Spleen (tissue), 11 donors: ENCODE data around the gene KLF7. TPM values are rescaled to one million over a fixed set of nuclear protein-coding genes. Genes with fewer than 3 reads are reported as not detected.

Experiments used
- DNase-seq: peaks from one replicate; pipeline ENCODE4 v3.0.0-alpha.2; 2020
- H3K27ac ChIP-seq, 8 donors: fragments of 200-600 bp; sonication (generic) in 7 of 8; 1 replicate in 4 of 8; 2 replicates in 4 of 8; pipeline versions ENCODE4 v1.5.0 to v1.8.0; 2016 to 2021; ENCODE audit warnings: inconsistent platforms in 4 of 8, mild to moderate bottlenecking in 4 of 8, moderate library complexity in 1 of 8
- H3K27me3 ChIP-seq, 7 donors: fragments of 200-600 bp; sonication (generic) in 6 of 7; replicated peaks in 1 of 7; 1 replicate in 4 of 7; 2 replicates in 3 of 7; pipeline versions ENCODE4 v1.5.0 to v1.8.0; 2016 to 2021; ENCODE audit warnings: inconsistent platforms in 3 of 7, mild to moderate bottlenecking in 1 of 7
- H3K36me3 ChIP-seq, 6 donors: fragments of 200-600 bp; sonication (generic) in 5 of 6; 1 replicate in 4 of 6; 2 replicates in 2 of 6; pipeline versions ENCODE4 v1.5.0 to v1.8.0; 2016 to 2021; ENCODE audit warnings: inconsistent platforms in 2 of 6
- H3K4me1 ChIP-seq, 6 donors: fragments of 200-600 bp; sonication (generic) in 5 of 6; 1 replicate in 3 of 6; 2 replicates in 3 of 6; pipeline versions ENCODE4 v1.5.0 to v1.8.0; 2016 to 2021; ENCODE audit warnings: inconsistent platforms in 3 of 6
- H3K4me3 ChIP-seq, 8 donors: fragments of 200-600 bp; sonication (generic) in 7 of 8; 1 replicate in 4 of 8; 2 replicates in 4 of 8; pipeline versions ENCODE4 v1.5.0 to v1.8.0; 2016 to 2021; ENCODE audit warnings: inconsistent platforms in 4 of 8, mild to moderate bottlenecking in 4 of 8, moderate library complexity in 2 of 8
- H3K9me3 ChIP-seq, 8 donors: fragments of 200-600 bp; sonication (generic) in 7 of 8; 1 replicate in 4 of 8; 2 replicates in 4 of 8; pipeline versions ENCODE4 v1.5.0 to v1.8.0; 2016 to 2021; ENCODE audit warnings: inconsistent platforms in 4 of 8
- POLR2A ChIP-seq, 3 donors: fragments of 450-650 bp; IDR thresholded peaks; one replicate each; pipeline ENCODE4 v1.5.1; 2017; ENCODE audit warnings: antibody characterized with exemption in 3 of 3, mild to moderate bottlenecking in 1 of 3
- POLR2AphosphoS5 ChIP-seq, 3 donors: sonication (generic); formaldehyde crosslinking; IDR thresholded peaks; one replicate each; pipeline ENCODE4 v1.5.1; 2017; ENCODE audit warnings: antibody characterized with exemption in 3 of 3
- WGBS, 5 donors: extraction: QIAGEN DNeasy Blood & Tissue Kit in 3 of 5; methylation state at CpG; one replicate each; pipeline versions ENCODE4 v1.1.5 to v1.1.7; 2013 to 2018; 5-methylcytosine and 5-hydroxymethylcytosine counted together
- intact Hi-C: fragments of 100-400 bp; cut with DNase I; formaldehyde crosslinking; loops from one replicate; pipeline ENCODE4 v1.15.0; 2023; ENCODE audit warnings: low total_unique reads
- polyA plus RNA-seq, 3 donors: library from polyadenylated mRNA; stranded (reverse); fragments of 200-250 nt; gene quantifications; one replicate each; pipeline ENCODE4 v1.2.1, GENCODE V29; 2013
- total RNA-seq, 7 donors: library from RNA; depleted of rRNA in 3 of 7; stranded (reverse); fragments of >200 nt in 3 of 7; fragmentation: NEBNext Ultra II Directional in 4 of 7; extraction: Animal tissue kit (Norgen Biotek cat#: 25700) in 4 of 7; gene quantifications; one replicate each; pipeline versions ENCODE4 v1.1.0 to v1.2.1, GENCODE V29; 2016 to 2021
- TF ChIP-seq, protein P1 (sequence below), 11 experiments: fragments of 200-600 bp in 7 of 11; fragments of 450-650 bp in 4 of 11; sonication (generic) in 4 of 11; IDR thresholded peaks in 8 of 11; conservative IDR thresholded peaks in 3 of 11; 1 replicate in 7 of 11; 2 replicates in 4 of 11; pipeline versions ENCODE4 v1.4.0 to v1.8.0; 2016 to 2021; ENCODE audit warnings: antibody characterized with exemption in 11 of 11, inconsistent platforms in 4 of 11, mild to moderate bottlenecking in 1 of 11
- donor health status: healthy with polysubstance abuse.
- donor health status: DM: no; HTN: no; CAD: no; lungs with moderate emphysema.
- donor health status: DM: no; HTN: no; CAD: no.
- donor health status: Bipolar disorder and iron deficiency.
- donor health status: healthy.
- donor health status: DM: no; HTN: no; CAD: no.
- donor health status: DM: yes; HTN: yes; CAD: no.

KLF7 gene
- total and polyA plus RNA-seq, 10 donors: 2.9 to 74.4 (median 27.8) TPM

DNA sequence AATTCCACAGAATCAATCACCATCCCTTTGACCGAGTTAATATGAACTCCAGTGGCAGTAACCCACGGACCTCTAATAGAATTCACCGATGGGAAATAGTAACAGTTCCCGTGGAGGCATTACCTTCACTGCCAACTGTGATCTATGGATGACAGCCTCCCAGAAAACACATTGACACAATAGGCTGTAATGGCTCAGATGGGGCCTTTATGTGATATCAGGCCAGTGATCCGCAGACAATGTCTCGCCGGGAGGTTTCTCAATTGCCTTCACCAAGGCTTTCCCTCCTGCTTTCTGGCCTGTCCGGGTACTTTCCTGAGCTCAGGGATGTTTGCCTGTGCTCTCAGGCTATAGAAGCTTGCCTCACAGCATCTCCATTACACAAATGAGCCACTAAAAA is 34.4 kb upstream of the KLF7 start:
- 89 to 93% (median 93%) methylated on average over 8 of the region's 8 CpGs for WGBS, 5 donors
- H3K9me3 ChIP-seq: no peaks in the 10 kb centered on the region
- no peak overlapping the region for H3K27ac ChIP-seq
- no peaks in the 10 kb centered on the region for H3K36me3 ChIP-seq
- intact Hi-C loops: no loop called here
- no peak overlapping the region for H3K4me3 ChIP-seq
- no peaks in the 10 kb centered on the region for H3K27me3 ChIP-seq
- TF ChIP-seq, protein P1, sequence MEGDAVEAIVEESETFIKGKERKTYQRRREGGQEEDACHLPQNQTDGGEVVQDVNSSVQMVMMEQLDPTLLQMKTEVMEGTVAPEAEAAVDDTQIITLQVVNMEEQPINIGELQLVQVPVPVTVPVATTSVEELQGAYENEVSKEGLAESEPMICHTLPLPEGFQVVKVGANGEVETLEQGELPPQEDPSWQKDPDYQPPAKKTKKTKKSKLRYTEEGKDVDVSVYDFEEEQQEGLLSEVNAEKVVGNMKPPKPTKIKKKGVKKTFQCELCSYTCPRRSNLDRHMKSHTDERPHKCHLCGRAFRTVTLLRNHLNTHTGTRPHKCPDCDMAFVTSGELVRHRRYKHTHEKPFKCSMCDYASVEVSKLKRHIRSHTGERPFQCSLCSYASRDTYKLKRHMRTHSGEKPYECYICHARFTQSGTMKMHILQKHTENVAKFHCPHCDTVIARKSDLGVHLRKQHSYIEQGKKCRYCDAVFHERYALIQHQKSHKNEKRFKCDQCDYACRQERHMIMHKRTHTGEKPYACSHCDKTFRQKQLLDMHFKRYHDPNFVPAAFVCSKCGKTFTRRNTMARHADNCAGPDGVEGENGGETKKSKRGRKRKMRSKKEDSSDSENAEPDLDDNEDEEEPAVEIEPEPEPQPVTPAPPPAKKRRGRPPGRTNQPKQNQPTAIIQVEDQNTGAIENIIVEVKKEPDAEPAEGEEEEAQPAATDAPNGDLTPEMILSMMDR (IDR thresholded peaks at IDR 0.05 in 8 of 11, conservative IDR thresholded peaks at IDR 0.05 in 3 of 11): no peak
- TF ChIP-seq POLR2AphosphoS5 (IDR thresholded peaks at IDR 0.05): no peak
- no peak for TF ChIP-seq POLR2A (IDR thresholded peaks at IDR 0.05)
- H3K4me1 ChIP-seq: no peaks in the 10 kb centered on the region
- DNase-seq: no peak

DNA sequence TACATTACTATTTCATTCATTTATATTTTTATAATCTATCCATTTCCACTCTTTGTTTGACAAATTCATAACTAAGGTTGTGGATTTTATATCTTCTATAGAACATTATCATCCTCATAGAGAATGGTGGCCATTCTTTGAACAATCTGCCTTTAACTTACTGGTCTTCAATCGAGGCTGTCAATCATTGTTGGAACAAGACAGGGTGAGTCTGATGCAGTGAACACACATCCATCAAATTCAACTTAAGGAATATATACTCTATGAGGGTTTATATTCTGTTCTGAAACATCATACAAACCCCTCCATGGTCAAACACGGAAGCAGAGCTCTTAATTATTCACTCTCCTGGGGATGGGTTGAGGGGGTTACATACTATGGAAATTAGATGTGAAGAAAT is 28.3 kb upstream of the KLF7 start:
- WGBS, 5 donors: 80 to 94% (median 89%) methylated on average over 2 of the region's 2 CpGs
- Histone ChIP-seq H3K36me3 (no peaks in the 10 kb centered on the region), H3K9me3 (no peaks in the 10 kb centered on the region), H3K27me3 (no peaks in the 10 kb centered on the region), H3K27ac (no peak overlapping the region), H3K4me3 (no peak overlapping the region), H3K4me1 (no peaks in the 10 kb centered on the region)
- no peak for DNase-seq
- TF ChIP-seq POLR2AphosphoS5 (IDR thresholded peaks at IDR 0.05) (no peak), POLR2A (IDR thresholded peaks at IDR 0.05) (no peak)
- TF ChIP-seq, protein P1 (IDR thresholded peaks at IDR 0.05 in 8 of 11, conservative IDR thresholded peaks at IDR 0.05 in 3 of 11): no peak
- intact Hi-C loops: no loop called here

DNA sequence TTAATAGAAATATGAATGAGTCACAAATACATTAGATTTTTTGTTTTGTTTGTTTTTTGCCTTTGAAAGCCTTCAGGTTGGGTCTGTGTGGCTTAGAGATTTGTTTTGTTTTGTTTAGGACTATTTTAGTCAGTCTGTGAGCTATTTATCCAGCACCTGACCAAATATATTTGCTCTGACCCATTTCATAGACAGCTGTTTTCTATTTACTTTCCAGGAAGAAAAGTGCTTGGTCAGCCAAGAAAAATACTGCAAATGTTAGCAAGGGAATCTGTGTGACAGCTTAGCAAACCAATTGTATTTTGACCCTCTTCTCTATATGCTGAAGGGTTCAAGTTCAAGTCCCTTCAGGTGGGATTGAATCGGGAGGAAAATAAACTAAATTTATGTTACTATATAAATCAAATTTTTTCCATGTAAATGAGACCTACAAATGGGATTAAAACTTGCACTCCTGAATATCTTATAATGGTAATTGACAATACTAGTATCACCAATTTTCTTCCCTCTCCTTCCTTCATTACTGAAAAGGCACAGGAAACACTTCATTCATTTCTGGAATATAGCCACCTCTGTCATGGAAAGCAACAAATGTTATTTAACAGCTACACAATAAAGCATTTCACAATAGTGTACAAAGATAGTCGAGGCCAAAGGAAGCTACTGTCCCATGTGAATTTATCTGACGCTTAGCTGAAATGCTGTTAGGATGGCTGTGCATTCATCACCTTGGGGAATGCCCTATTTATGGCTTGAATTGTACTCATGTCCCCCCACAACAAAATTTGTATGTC is 23.1 kb upstream of the KLF7 start:
- TF ChIP-seq, protein P1 (IDR thresholded peaks at IDR 0.05 in 8 of 11, conservative IDR thresholded peaks at IDR 0.05 in 3 of 11): no peak
- TF ChIP-seq POLR2AphosphoS5 (IDR thresholded peaks at IDR 0.05): no peak
- no peak for TF ChIP-seq POLR2A (IDR thresholded peaks at IDR 0.05)
- no peak overlapping the region for H3K27ac ChIP-seq
- DNase-seq: no peak
- no peak overlapping the region for H3K4me3 ChIP-seq
- intact Hi-C loops: no loop called here
- H3K4me1 ChIP-seq: no peaks in the 10 kb centered on the region
- WGBS, 5 donors: 45 to 67% (median 60%) methylated on average over 3 of the region's 3 CpGs
- H3K9me3 ChIP-seq: peaks cover 0 to 15% (median 10%) of the 10 kb centered on the region in 8 donors
- H3K36me3 ChIP-seq: no peaks in the 10 kb centered on the region
- H3K27me3 ChIP-seq: no peaks in the 10 kb centered on the region

DNA sequence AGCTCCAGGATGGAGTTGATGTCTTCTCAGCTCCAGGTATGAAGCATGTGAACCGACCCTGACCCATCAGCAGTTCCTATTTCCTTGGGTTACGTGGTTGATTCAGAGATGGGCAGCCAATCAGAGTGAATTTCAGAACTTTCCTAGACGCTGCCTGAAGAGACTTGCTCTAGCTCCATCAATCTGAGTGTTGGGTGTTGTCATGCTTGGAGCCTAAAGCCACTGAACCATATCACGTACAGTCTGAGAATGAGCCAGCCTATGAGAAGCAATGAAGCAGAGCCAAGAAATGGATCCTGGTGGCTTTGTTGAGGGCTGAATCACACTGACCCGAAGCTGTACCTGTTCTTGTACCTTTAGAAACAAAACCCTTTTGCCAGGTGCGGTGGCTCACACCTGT is 19.6 kb upstream of the KLF7 start:
- intact Hi-C loops: no loop called here
- H3K36me3 ChIP-seq: no peaks in the 10 kb centered on the region
- no peaks in the 10 kb centered on the region for H3K27me3 ChIP-seq
- no peak overlapping the region for H3K4me3 ChIP-seq
- H3K4me1 ChIP-seq: no peaks in the 10 kb centered on the region
- H3K9me3 ChIP-seq: peaks cover 0 to 15% (median 10%) of the 10 kb centered on the region in 8 donors
- H3K27ac ChIP-seq: no peak overlapping the region
- 67 to 94% (median 88%) methylated on average over 6 of the region's 6 CpGs for WGBS, 5 donors
- no peak for DNase-seq
- TF ChIP-seq, protein P1 (IDR thresholded peaks at IDR 0.05 in 8 of 11, conservative IDR thresholded peaks at IDR 0.05 in 3 of 11): no peak
- TF ChIP-seq POLR2A (IDR thresholded peaks at IDR 0.05): no peak
- no peak for TF ChIP-seq POLR2AphosphoS5 (IDR thresholded peaks at IDR 0.05)
